HepG2 (cell line): Measurements from ENCODE around the gene MYO1E. TPM values are rescaled to one million over a fixed set of nuclear protein-coding genes. Genes with fewer than 3 reads are reported as not detected.
A peak's percentile ranks its signal among the peaks of the same experiment; 100 is the strongest.

Source experiments
- ARID2 ChIP-seq: sonication (generic); formaldehyde crosslinking; IDR thresholded peaks from 2 replicates; pipeline ENCODE4 v1.8.1; 2022; ENCODE audit warnings: mild to moderate bottlenecking, missing genetic modification reagents, borderline replicate concordance
- BHLHE40 ChIP-seq: IDR thresholded peaks from 2 replicates; pipeline ENCODE4 v1.6.1; 2011; ENCODE audit warnings: low read length, improper control_type of control experiment
- BRD4 ChIP-seq: sonication (generic); formaldehyde crosslinking; IDR thresholded peaks from 2 replicates; pipeline ENCODE4 v1.4.0; 2020; ENCODE audit warnings: missing genetic modification reagents
- CBX2 ChIP-seq, 2 experiments: fragments of 200-600 bp in 1 of 2; sonication (generic); formaldehyde crosslinking in 1 of 2; IDR thresholded peaks; 2 replicates each; pipeline versions ENCODE4 v1.7.0 to v1.8.1; 2018 to 2022; ENCODE audit warnings: low read depth in 2 of 2, low read length in 1 of 2, mild to moderate bottlenecking in 1 of 2, missing genetic modification reagents in 1 of 2
- CC2D1A ChIP-seq: sonication (generic); formaldehyde crosslinking; IDR thresholded peaks from 2 replicates; pipeline ENCODE4 v1.8.1; 2023; ENCODE audit warnings: mild to moderate bottlenecking, missing genetic modification reagents
- FOXK1 ChIP-seq: sonication (generic); formaldehyde crosslinking; IDR thresholded peaks from 2 replicates; pipeline ENCODE4 v1.4.0; 2020; ENCODE audit warnings: low read depth, missing genetic modification reagents, borderline replicate concordance
- MAZ ChIP-seq, 2 experiments: sonication (generic) in 1 of 2; formaldehyde crosslinking in 1 of 2; IDR thresholded peaks; 2 replicates each; pipeline versions ENCODE4 v1.5.0 to v1.6.1; 2012 to 2020; ENCODE audit warnings: low read depth in 2 of 2, mild to moderate bottlenecking in 2 of 2, borderline replicate concordance in 1 of 2, improper control_type of control experiment in 1 of 2, low read length in 1 of 2, missing genetic modification reagents in 1 of 2, moderate library complexity in 1 of 2
- RAD51 ChIP-seq: fragments of 450-650 bp; IDR thresholded peaks from 2 replicates; pipeline ENCODE4 v1.6.1; 2016; ENCODE audit warnings: borderline replicate concordance
- RARA ChIP-seq: IDR thresholded peaks from 2 replicates; pipeline ENCODE4 v1.6.1; 2016; ENCODE audit warnings: missing genetic modification reagents, missing compliant biosample characterization
- SSRP1 ChIP-seq: IDR thresholded peaks from 2 replicates; pipeline ENCODE4 v1.6.1; 2016; ENCODE audit warnings: control low read depth
- ZNF292 ChIP-seq: sonication (generic); formaldehyde crosslinking; IDR thresholded peaks from 2 replicates; pipeline ENCODE4 v1.8.1; 2022; ENCODE audit warnings: mild to moderate bottlenecking, low read depth, missing genetic modification reagents, borderline replicate concordance
- ZNF430 ChIP-seq: sonication (generic); formaldehyde crosslinking; IDR thresholded peaks from 2 replicates; pipeline ENCODE4 v1.9.0; 2021; ENCODE audit warnings: mild to moderate bottlenecking, missing genetic modification reagents
- ZNF737 ChIP-seq: sonication (generic); formaldehyde crosslinking; IDR thresholded peaks from 2 replicates; pipeline ENCODE4 v1.5.0; 2020; ENCODE audit warnings: missing genetic modification reagents, mild to moderate bottlenecking, borderline replicate concordance
- ZNF775 ChIP-seq: sonication (generic); formaldehyde crosslinking; IDR thresholded peaks from 2 replicates; pipeline ENCODE4 v1.4.0; 2020; ENCODE audit warnings: missing genetic modification reagents, mild to moderate bottlenecking, moderate library complexity, borderline replicate concordance
- ZNF777 ChIP-seq: sonication (generic); formaldehyde crosslinking; IDR thresholded peaks from 2 replicates; pipeline ENCODE4 v1.4.0; 2020; ENCODE audit warnings: missing genetic modification reagents
- polyA plus RNA-seq, 8 experiments: library from polyadenylated mRNA; depleted of rRNA in 3 of 8; stranded (reverse) in 7 of 8; unstranded in 1 of 8; fragments of >200 nt; fragmentation: Illumina TruSeq in 4 of 8; extraction: Trizol in 4 of 8; gene quantifications; 2 replicates each; pipeline versions ENCODE4 v1.2.1 to v1.2.3, GENCODE V29; 2011 to 2016; ENCODE audit warnings: low read depth in 4 of 8, missing spikeins in 1 of 8, mixed read lengths in 1 of 8; ENCODE audit not compliant: insufficient read depth in 1 of 8
- total RNA-seq, 5 experiments: library from RNA; depleted of rRNA; stranded (reverse); fragments of >200 nt; fragmentation: Illumina TruSeq; extraction: Trizol; gene quantifications; 2 replicates each; pipeline ENCODE4 v1.2.3, GENCODE V29; 2016; ENCODE audit warnings: low read depth in 1 of 5
- TF ChIP-seq, protein P1 (sequence below): sonication (generic); formaldehyde crosslinking; IDR thresholded peaks from 2 replicates; pipeline ENCODE4 v1.4.0; 2020; ENCODE audit warnings: low read depth, missing genetic modification reagents
- TF ChIP-seq, protein P2 (sequence below): sonication (generic); formaldehyde crosslinking; IDR thresholded peaks from 2 replicates; pipeline ENCODE4 v1.5.1; 2020; ENCODE audit warnings: missing genetic modification reagents, mild to moderate bottlenecking, borderline replicate concordance
- TF ChIP-seq, protein P3 (sequence below): sonication (generic); formaldehyde crosslinking; IDR thresholded peaks from 2 replicates; pipeline ENCODE4 v1.5.1; 2020; ENCODE audit warnings: mild to moderate bottlenecking, missing genetic modification reagents, moderate library complexity

Gene MYO1E
- total and polyA plus RNA-seq, 2 of the 13 experiments (the other 11 are each of a cell fraction or from before 2014, with no cell fraction given) = 15.7 to 25.1 TPM

DNA sequence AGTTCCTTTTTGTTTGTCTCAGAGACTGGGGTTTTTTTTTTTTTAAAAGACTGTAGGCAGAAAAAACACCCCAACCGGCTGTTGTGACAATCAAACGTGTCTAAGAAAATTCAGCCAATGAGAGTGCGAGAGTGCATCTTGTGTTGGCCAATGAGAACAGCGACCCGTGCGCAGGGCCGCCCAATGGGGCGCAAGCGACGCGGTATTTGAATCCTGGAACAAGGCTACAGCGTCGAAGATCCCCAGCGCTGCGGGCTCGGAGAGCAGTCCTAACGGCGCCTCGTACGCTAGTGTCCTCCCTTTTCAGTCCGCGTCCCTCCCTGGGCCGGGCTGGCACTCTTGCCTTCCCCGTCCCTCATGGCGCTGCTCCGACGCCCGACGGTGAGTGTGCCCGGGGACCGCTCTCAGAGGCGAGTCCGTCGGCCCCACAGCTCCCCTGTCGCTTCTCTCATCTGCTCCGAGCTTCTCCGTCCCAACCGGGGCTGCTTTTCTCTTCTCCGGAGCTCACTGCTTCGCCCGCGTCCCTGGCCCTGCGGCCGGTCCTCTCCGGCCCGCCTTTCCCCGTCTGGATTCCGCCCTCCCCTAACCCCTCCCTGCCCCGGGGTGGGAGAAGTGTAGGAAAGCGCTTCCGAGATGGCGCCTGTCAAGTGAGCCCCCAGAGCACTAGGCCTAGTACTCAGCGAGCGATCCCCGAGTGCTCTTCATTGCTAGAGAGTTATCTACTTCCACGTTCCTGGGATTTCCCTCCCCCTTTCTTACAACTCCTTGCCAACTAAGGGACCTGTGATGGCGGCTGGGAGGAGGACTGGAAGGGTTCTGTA is 267.5 kb downstream of the MYO1E start, which contains the start of gene CCNB2 (continued):
- TF ChIP-seq, protein P1, sequence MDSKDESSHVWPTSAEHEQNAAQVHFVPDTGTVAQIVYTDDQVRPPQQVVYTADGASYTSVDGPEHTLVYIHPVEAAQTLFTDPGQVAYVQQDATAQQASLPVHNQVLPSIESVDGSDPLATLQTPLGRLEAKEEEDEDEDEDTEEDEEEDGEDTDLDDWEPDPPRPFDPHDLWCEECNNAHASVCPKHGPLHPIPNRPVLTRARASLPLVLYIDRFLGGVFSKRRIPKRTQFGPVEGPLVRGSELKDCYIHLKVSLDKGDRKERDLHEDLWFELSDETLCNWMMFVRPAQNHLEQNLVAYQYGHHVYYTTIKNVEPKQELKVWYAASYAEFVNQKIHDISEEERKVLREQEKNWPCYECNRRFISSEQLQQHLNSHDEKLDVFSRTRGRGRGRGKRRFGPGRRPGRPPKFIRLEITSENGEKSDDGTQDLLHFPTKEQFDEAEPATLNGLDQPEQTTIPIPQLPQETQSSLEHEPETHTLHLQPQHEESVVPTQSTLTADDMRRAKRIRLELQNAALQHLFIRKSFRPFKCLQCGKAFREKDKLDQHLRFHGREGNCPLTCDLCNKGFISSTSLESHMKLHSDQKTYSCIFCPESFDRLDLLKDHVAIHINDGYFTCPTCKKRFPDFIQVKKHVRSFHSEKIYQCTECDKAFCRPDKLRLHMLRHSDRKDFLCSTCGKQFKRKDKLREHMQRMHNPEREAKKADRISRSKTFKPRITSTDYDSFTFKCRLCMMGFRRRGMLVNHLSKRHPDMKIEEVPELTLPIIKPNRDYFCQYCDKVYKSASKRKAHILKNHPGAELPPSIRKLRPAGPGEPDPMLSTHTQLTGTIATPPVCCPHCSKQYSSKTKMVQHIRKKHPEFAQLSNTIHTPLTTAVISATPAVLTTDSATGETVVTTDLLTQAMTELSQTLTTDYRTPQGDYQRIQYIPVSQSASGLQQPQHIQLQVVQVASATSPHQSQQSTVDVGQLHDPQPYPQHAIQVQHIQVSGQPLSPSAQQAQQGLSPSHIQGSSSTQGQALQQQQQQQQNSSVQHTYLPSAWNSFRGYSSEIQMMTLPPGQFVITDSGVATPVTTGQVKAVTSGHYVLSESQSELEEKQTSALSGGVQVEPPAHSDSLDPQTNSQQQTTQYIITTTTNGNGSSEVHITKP (CRISPR knock-in tag) = no peak
- TF ChIP-seq SSRP1 (CRISPR knock-in tag) = no peak
- TF ChIP-seq FOXK1 (CRISPR knock-in tag) = peak; percentile 50; the same call in 1 of the 2 replicates
- no peak for TF ChIP-seq MAZ (IDR thresholded peaks at IDR 0.05; ENCODE audit: borderline replicate concordance, low read depth, low read length)
- no peak for TF ChIP-seq MAZ (CRISPR knock-in tag; IDR thresholded peaks at IDR 0.05; ENCODE audit: low read depth)
- TF ChIP-seq RAD51 = no peak
- TF ChIP-seq ZNF292 = peak; percentile 62; the same call in 1 of the 2 replicates
- no peak for TF ChIP-seq ZNF775 (CRISPR knock-in tag)
- TF ChIP-seq BHLHE40 = peak; percentile 66
- TF ChIP-seq CBX2 (IDR thresholded peaks at IDR 0.05; ENCODE audit: low read depth, low read length) = no peak
- no peak for TF ChIP-seq CBX2 (CRISPR knock-in tag; IDR thresholded peaks at IDR 0.05; ENCODE audit: low read depth)
- TF ChIP-seq BRD4 (CRISPR knock-in tag) = peak; percentile 88
- TF ChIP-seq CC2D1A (CRISPR knock-in tag) = 0 out of 2 replicates have a peak, but pooled peaks have one; percentile 78
- TF ChIP-seq RARA (CRISPR knock-in tag) = 0 out of 2 replicates have a peak, but pooled peaks have one; percentile 6
- TF ChIP-seq ZNF777 (CRISPR knock-in tag) = peak; percentile 96
- TF ChIP-seq ZNF737 (CRISPR knock-in tag) = no peak
- TF ChIP-seq ARID2 (CRISPR knock-in tag) = 0 out of 2 replicates have a peak, but pooled peaks have one; percentile 37
- TF ChIP-seq, protein P2, sequence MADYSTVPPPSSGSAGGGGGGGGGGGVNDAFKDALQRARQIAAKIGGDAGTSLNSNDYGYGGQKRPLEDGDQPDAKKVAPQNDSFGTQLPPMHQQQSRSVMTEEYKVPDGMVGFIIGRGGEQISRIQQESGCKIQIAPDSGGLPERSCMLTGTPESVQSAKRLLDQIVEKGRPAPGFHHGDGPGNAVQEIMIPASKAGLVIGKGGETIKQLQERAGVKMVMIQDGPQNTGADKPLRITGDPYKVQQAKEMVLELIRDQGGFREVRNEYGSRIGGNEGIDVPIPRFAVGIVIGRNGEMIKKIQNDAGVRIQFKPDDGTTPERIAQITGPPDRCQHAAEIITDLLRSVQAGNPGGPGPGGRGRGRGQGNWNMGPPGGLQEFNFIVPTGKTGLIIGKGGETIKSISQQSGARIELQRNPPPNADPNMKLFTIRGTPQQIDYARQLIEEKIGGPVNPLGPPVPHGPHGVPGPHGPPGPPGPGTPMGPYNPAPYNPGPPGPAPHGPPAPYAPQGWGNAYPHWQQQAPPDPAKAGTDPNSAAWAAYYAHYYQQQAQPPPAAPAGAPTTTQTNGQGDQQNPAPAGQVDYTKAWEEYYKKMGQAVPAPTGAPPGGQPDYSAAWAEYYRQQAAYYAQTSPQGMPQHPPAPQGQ (CRISPR knock-in tag) = no peak
- TF ChIP-seq ZNF430 (CRISPR knock-in tag) = no peak
- TF ChIP-seq, protein P3, sequence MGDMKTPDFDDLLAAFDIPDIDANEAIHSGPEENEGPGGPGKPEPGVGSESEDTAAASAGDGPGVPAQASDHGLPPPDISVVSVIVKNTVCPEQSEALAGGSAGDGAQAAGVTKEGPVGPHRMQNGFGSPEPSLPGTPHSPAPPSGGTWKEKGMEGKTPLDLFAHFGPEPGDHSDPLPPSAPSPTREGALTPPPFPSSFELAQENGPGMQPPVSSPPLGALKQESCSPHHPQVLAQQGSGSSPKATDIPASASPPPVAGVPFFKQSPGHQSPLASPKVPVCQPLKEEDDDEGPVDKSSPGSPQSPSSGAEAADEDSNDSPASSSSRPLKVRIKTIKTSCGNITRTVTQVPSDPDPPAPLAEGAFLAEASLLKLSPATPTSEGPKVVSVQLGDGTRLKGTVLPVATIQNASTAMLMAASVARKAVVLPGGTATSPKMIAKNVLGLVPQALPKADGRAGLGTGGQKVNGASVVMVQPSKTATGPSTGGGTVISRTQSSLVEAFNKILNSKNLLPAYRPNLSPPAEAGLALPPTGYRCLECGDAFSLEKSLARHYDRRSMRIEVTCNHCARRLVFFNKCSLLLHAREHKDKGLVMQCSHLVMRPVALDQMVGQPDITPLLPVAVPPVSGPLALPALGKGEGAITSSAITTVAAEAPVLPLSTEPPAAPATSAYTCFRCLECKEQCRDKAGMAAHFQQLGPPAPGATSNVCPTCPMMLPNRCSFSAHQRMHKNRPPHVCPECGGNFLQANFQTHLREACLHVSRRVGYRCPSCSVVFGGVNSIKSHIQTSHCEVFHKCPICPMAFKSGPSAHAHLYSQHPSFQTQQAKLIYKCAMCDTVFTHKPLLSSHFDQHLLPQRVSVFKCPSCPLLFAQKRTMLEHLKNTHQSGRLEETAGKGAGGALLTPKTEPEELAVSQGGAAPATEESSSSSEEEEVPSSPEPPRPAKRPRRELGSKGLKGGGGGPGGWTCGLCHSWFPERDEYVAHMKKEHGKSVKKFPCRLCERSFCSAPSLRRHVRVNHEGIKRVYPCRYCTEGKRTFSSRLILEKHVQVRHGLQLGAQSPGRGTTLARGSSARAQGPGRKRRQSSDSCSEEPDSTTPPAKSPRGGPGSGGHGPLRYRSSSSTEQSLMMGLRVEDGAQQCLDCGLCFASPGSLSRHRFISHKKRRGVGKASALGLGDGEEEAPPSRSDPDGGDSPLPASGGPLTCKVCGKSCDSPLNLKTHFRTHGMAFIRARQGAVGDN = peak; percentile 87
